ENCODE measurements around the gene JARID2. TPM values are rescaled to one million over a fixed set of nuclear protein-coding genes. Genes with fewer than 3 reads are reported as not detected.

The JARID2 gene
- total RNA-seq, 1 experiment from 2014 or later: 21.0 TPM

DNA sequence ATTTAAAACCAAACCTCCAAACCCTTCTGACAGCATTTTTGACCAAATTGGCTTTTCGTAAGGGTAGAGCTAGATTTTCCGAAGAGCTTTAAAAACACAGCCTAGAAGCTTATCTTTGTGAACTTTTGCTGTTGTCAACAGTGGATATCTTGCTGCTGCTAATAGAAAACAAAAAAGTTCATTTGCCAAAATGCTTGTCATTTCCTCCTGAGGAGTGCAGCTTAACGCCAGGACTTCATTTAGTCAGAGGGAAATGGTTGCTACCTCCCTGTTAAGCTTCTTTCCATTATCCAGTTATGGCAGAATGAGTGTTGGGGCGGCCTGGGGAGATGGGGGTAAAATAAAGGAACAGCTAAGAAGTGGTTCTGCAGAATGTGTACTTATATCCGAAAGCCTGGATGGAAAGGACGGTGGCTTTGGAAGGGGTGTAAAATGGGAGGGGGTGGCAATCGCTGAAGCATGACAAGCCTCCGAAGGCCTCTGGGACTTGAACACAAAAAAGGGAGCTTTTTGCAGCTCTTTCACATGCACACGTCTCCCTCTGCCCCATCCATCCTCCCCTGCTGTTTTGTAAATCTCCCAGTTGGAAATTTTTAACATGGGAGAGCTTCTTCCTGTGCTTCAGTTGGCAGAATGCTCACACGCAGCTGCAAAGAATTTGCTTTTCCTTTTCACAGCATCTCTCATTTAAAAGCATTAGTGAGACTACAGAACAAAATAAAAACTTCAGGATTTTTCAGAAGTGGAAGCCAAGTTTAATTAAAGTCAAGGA lies 22.5 kb downstream of the JARID2 start:
- H3K27me3 Mint-ChIP-seq (ENCODE audit: insufficient read depth, unreplicated experiment): no peaks in the 10 kb centered on the region
- TF ChIP-seq, protein P1, sequence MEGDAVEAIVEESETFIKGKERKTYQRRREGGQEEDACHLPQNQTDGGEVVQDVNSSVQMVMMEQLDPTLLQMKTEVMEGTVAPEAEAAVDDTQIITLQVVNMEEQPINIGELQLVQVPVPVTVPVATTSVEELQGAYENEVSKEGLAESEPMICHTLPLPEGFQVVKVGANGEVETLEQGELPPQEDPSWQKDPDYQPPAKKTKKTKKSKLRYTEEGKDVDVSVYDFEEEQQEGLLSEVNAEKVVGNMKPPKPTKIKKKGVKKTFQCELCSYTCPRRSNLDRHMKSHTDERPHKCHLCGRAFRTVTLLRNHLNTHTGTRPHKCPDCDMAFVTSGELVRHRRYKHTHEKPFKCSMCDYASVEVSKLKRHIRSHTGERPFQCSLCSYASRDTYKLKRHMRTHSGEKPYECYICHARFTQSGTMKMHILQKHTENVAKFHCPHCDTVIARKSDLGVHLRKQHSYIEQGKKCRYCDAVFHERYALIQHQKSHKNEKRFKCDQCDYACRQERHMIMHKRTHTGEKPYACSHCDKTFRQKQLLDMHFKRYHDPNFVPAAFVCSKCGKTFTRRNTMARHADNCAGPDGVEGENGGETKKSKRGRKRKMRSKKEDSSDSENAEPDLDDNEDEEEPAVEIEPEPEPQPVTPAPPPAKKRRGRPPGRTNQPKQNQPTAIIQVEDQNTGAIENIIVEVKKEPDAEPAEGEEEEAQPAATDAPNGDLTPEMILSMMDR (IDR thresholded peaks at IDR 0.05; ENCODE audit: unreplicated experiment): no peak
- no peak for DNase-seq (ENCODE audit: unreplicated experiment)
- H3K36me3 Mint-ChIP-seq (ENCODE audit: insufficient read depth, unreplicated experiment): no peaks in the 10 kb centered on the region
- ChIA-PET POLR2A (interaction anchor here (0.5 to 0.6 kb wide), 2 partner anchors 122 to 340 kb away, joined by 3 read pairs; no protein-coding TSS in a partner anchor), CTCF (no interaction called here)
- H3K27ac Mint-ChIP-seq (ENCODE audit: low read depth, unreplicated experiment): no peak overlapping the region
- intact Hi-C loops (cut with micrococcal nuclease): no loop called here
- peaks cover 6% of the 10 kb centered on the region for H3K4me1 Mint-ChIP-seq (ENCODE audit: insufficient read depth, unreplicated experiment)
- no TSS peak for BruUV-seq (replicated peaks)
- no peak overlapping the region for H3K4me3 Mint-ChIP-seq (ENCODE audit: unreplicated experiment)
- H3K9me3 Mint-ChIP-seq (ENCODE audit: unreplicated experiment): no peaks in the 10 kb centered on the region

DNA sequence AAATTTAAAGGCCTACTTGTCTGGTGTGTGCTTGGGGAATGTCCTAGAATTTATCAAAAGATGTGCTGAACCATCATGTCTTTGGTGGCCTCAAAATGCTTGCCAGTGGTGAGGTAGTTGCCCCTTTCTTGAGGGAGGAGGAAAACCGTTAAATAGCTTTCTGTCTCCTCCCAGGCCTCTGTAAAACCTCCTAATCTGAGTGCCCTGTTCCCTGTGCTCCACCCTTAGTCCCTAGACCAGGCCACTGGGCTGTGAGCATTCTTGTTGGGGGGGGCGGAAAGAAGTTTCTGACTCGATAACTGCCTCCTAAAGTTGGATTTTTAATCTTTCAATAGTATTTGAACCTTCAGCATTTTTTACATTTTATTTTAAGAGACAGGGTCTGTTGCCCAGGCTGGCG lies 23.1 kb downstream of the JARID2 start:
- no peaks in the 10 kb centered on the region for H3K36me3 Mint-ChIP-seq (ENCODE audit: insufficient read depth, unreplicated experiment)
- H3K4me3 Mint-ChIP-seq (ENCODE audit: unreplicated experiment): no peak overlapping the region
- ChIA-PET CTCF (no interaction called here), POLR2A (interaction anchor here (0.5 kb wide), 1 partner anchor 339 kb away, joined by 3 read pairs; no protein-coding TSS in a partner anchor)
- no TSS peak for BruUV-seq (replicated peaks)
- H3K27me3 Mint-ChIP-seq (ENCODE audit: insufficient read depth, unreplicated experiment): no peaks in the 10 kb centered on the region
- no peak for DNase-seq (ENCODE audit: unreplicated experiment)
- intact Hi-C loops (cut with micrococcal nuclease): no loop called here
- no peak overlapping the region for H3K27ac Mint-ChIP-seq (ENCODE audit: low read depth, unreplicated experiment)
- no peaks in the 10 kb centered on the region for H3K9me3 Mint-ChIP-seq (ENCODE audit: unreplicated experiment)
- peaks cover 6% of the 10 kb centered on the region for H3K4me1 Mint-ChIP-seq (ENCODE audit: insufficient read depth, unreplicated experiment)
- TF ChIP-seq, protein P1 (IDR thresholded peaks at IDR 0.05; ENCODE audit: unreplicated experiment): no peak

DNA sequence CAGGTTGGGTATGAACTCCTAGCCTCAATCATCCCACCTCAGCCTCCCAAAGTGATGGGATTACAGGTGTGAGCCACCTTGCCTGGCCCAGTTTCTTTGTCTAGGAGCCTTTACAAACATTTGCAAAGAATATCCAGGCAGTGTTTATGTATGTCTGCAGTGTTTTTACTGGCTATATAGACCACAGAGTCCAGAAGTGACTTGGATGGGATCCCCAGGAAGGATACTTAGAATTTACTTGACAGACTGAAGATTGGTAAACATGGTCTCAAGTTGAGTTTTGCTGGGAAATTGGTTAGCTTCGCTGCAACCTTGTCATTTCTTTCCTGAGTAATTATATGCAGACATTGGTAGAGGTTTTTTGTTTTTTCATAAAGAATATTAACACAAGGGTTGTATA lies 23.8 kb downstream of the JARID2 start:
- H3K36me3 Mint-ChIP-seq (ENCODE audit: insufficient read depth, unreplicated experiment): no peaks in the 10 kb centered on the region
- no peak overlapping the region for H3K4me3 Mint-ChIP-seq (ENCODE audit: unreplicated experiment)
- H3K9me3 Mint-ChIP-seq (ENCODE audit: unreplicated experiment): no peaks in the 10 kb centered on the region
- TF ChIP-seq, protein P1 (IDR thresholded peaks at IDR 0.05; ENCODE audit: unreplicated experiment): no peak
- POLR2A ChIA-PET: no interaction called here
- no peak overlapping the region for H3K27ac Mint-ChIP-seq (ENCODE audit: low read depth, unreplicated experiment)
- no TSS peak for BruUV-seq (replicated peaks)
- DNase-seq (ENCODE audit: unreplicated experiment): no peak
- CTCF ChIA-PET: interaction anchor here (0.8 kb wide), 1 partner anchor 1017 kb away, joined by 4 read pairs; no protein-coding TSS in a partner anchor
- intact Hi-C loops (cut with micrococcal nuclease): no loop called here
- peaks cover under 1% of the 10 kb centered on the region for H3K4me1 Mint-ChIP-seq (ENCODE audit: insufficient read depth, unreplicated experiment)
- H3K27me3 Mint-ChIP-seq (ENCODE audit: insufficient read depth, unreplicated experiment): no peaks in the 10 kb centered on the region

DNA sequence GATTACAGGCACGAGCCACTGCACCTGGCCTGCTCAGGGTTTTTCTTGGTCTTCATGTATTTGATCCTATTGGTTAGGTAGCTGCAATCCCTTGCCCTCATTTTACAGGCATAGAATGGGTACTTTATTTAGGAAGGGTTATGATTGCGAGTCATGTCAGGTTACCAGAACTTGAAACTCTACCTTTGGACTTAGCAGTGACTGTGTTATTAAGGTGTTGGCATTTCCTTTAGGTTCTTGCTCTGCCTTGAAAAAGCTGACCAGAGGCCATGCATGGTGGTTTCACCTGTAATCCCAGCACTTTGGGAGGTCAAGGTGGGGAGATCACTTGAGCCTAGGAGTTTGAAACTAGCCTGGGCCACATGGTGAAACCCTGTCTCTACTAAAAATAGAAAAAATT lies 24.5 kb downstream of the JARID2 start:
- no peaks in the 10 kb centered on the region for H3K4me1 Mint-ChIP-seq (ENCODE audit: insufficient read depth, unreplicated experiment)
- H3K27me3 Mint-ChIP-seq (ENCODE audit: insufficient read depth, unreplicated experiment): no peaks in the 10 kb centered on the region
- BruUV-seq (replicated peaks): no TSS peak
- no peak overlapping the region for H3K27ac Mint-ChIP-seq (ENCODE audit: low read depth, unreplicated experiment)
- no peaks in the 10 kb centered on the region for H3K36me3 Mint-ChIP-seq (ENCODE audit: insufficient read depth, unreplicated experiment)
- ChIA-PET CTCF (interaction anchor here (0.8 kb wide), 1 partner anchor 1017 kb away, joined by 4 read pairs; no protein-coding TSS in a partner anchor), POLR2A (no interaction called here)
- TF ChIP-seq, protein P1 (IDR thresholded peaks at IDR 0.05; ENCODE audit: unreplicated experiment): no peak
- intact Hi-C loops (cut with micrococcal nuclease): no loop called here
- no peak for DNase-seq (ENCODE audit: unreplicated experiment)
- H3K9me3 Mint-ChIP-seq (ENCODE audit: unreplicated experiment): no peaks in the 10 kb centered on the region
- no peak overlapping the region for H3K4me3 Mint-ChIP-seq (ENCODE audit: unreplicated experiment)
